Endothelial cell (in vitro differentiated cells): Measurements from ENCODE around the gene PRKG1. TPM values are rescaled to one million over a fixed set of nuclear protein-coding genes. Genes with fewer than 3 reads are reported as not detected.

Experiments used
- DNase-seq: peaks from one replicate; pipeline ENCODE4 v3.0.0; 2021; ENCODE audit warnings: low spot score
- H3K27ac Mint-ChIP-seq: one replicate; pipeline ENCODE4 v1.8.0; 2021; ENCODE audit warnings: mixed read lengths, inconsistent platforms; ENCODE audit not compliant: unreplicated experiment
- H3K27me3 Mint-ChIP-seq: one replicate; pipeline ENCODE4 v1.8.0; 2021; ENCODE audit warnings: mild to moderate bottlenecking, moderate library complexity, mixed read lengths, inconsistent platforms; ENCODE audit not compliant: unreplicated experiment
- H3K36me3 Mint-ChIP-seq: one replicate; pipeline ENCODE4 v1.8.0; 2021; ENCODE audit warnings: mild to moderate bottlenecking, low read depth, mixed read lengths, inconsistent platforms; ENCODE audit not compliant: unreplicated experiment
- H3K4me1 Mint-ChIP-seq: one replicate; pipeline ENCODE4 v1.8.0; 2021; ENCODE audit warnings: mild to moderate bottlenecking, mixed read lengths, inconsistent platforms; ENCODE audit not compliant: unreplicated experiment
- H3K4me3 Mint-ChIP-seq: one replicate; pipeline ENCODE4 v1.8.0; 2021; ENCODE audit warnings: mild to moderate bottlenecking, mixed read lengths, inconsistent platforms; ENCODE audit not compliant: unreplicated experiment
- H3K9me3 Mint-ChIP-seq: one replicate; pipeline ENCODE4 v1.8.0; 2021; ENCODE audit warnings: mixed read lengths, inconsistent platforms; ENCODE audit not compliant: unreplicated experiment
- CTCF ChIP-seq: fragments of 200-600 bp; sonication (generic); IDR thresholded peaks from one replicate; pipeline ENCODE4 v1.5.0; 2021; ENCODE audit warnings: antibody characterized with exemption; ENCODE audit not compliant: unreplicated experiment
- total RNA-seq: library from RNA; stranded (reverse); fragmentation: NEBNext Ultra II Directional; extraction: Animal tissue kit (Norgen Biotek cat#: 25700); gene quantifications from one replicate; pipeline ENCODE4 v1.2.1, GENCODE V29; 2021; ENCODE audit not compliant: unreplicated experiment

The PRKG1 gene
- total RNA-seq, 1 donor from 2014 or later: 10.7 TPM

- H3K4me3 Mint-ChIP-seq: no peak overlapping the region
- DNase-seq: no peak
- no peaks in the 10 kb centered on the region for H3K36me3 Mint-ChIP-seq
- no peaks in the 10 kb centered on the region for H3K4me1 Mint-ChIP-seq
- H3K27me3 Mint-ChIP-seq: no peaks in the 10 kb centered on the region
- H3K9me3 Mint-ChIP-seq: no peaks in the 10 kb centered on the region
- no peak for TF ChIP-seq CTCF
- no peak overlapping the region for H3K27ac Mint-ChIP-seq
These were observed 433.9 kb downstream of the PRKG1 start for GRCh38 chr10:51508156-51508555.

GRCh38 chr10:51510231-51510630, 435.9 kb downstream of the PRKG1 start:
- H3K27ac Mint-ChIP-seq: no peak overlapping the region
- no peak for TF ChIP-seq CTCF
- H3K4me3 Mint-ChIP-seq: no peak overlapping the region
- no peaks in the 10 kb centered on the region for H3K27me3 Mint-ChIP-seq
- no peaks in the 10 kb centered on the region for H3K9me3 Mint-ChIP-seq
- DNase-seq: no peak
- H3K4me1 Mint-ChIP-seq: no peaks in the 10 kb centered on the region
- H3K36me3 Mint-ChIP-seq: no peaks in the 10 kb centered on the region

GRCh38 chr10:51521605-51522004, 447.3 kb downstream of the PRKG1 start:
- no peak for DNase-seq
- Mint-ChIP-seq H3K27ac (no peak overlapping the region), H3K36me3 (no peaks in the 10 kb centered on the region), H3K9me3 (no peaks in the 10 kb centered on the region), H3K4me3 (no peak overlapping the region), H3K4me1 (peaks cover 4% of the 10 kb centered on the region), H3K27me3 (no peaks in the 10 kb centered on the region)
- no peak for TF ChIP-seq CTCF

- H3K9me3 Mint-ChIP-seq: no peaks in the 10 kb centered on the region
- H3K36me3 Mint-ChIP-seq: no peaks in the 10 kb centered on the region
- no peaks in the 10 kb centered on the region for H3K27me3 Mint-ChIP-seq
- H3K4me3 Mint-ChIP-seq: no peak overlapping the region
- DNase-seq: no peak
- no peak for TF ChIP-seq CTCF
- no peak overlapping the region for H3K27ac Mint-ChIP-seq
- no peaks in the 10 kb centered on the region for H3K4me1 Mint-ChIP-seq
These were observed 448.6 kb downstream of the PRKG1 start for GRCh38 chr10:51522858-51523257.

GRCh38 chr10:51523440-51523839, 449.2 kb downstream of the PRKG1 start:
- no peaks in the 10 kb centered on the region for H3K4me1 Mint-ChIP-seq
- no peak overlapping the region for H3K27ac Mint-ChIP-seq
- no peak overlapping the region for H3K4me3 Mint-ChIP-seq
- no peaks in the 10 kb centered on the region for H3K27me3 Mint-ChIP-seq
- DNase-seq: no peak
- no peaks in the 10 kb centered on the region for H3K36me3 Mint-ChIP-seq
- TF ChIP-seq CTCF: no peak
- no peaks in the 10 kb centered on the region for H3K9me3 Mint-ChIP-seq
